ENCODE data around the gene B3GAT1.

DNA sequence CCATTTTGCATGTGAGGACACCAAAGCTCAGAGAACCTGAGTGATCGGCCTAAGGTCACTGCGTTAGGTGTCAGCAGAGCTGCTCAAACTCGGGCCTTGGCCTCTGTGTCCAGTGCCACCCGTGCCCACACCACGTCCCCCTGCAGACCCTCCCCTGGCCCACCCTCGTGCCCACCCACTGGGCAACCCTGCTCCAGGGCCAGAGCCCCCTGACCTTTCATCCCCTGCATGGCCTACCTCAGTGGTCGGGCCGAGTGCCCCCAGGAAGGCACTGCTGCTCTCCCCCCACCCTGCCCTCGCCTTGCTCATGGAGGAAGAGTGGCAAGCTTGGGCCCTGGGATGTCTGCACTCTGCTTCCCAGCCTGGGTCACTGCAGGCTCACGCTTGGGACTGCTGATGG, 17.7 kb downstream of the B3GAT1 start:
- TF ChIP-seq, protein P1, sequence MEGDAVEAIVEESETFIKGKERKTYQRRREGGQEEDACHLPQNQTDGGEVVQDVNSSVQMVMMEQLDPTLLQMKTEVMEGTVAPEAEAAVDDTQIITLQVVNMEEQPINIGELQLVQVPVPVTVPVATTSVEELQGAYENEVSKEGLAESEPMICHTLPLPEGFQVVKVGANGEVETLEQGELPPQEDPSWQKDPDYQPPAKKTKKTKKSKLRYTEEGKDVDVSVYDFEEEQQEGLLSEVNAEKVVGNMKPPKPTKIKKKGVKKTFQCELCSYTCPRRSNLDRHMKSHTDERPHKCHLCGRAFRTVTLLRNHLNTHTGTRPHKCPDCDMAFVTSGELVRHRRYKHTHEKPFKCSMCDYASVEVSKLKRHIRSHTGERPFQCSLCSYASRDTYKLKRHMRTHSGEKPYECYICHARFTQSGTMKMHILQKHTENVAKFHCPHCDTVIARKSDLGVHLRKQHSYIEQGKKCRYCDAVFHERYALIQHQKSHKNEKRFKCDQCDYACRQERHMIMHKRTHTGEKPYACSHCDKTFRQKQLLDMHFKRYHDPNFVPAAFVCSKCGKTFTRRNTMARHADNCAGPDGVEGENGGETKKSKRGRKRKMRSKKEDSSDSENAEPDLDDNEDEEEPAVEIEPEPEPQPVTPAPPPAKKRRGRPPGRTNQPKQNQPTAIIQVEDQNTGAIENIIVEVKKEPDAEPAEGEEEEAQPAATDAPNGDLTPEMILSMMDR (IDR thresholded peaks at IDR 0.05 in 2 of 3, conservative IDR thresholded peaks at IDR 0.05 in 1 of 3; ENCODE audit: borderline replicate concordance in 1 of 3, insufficient read depth in 1 of 3, low read depth in 2 of 3, low read length in 2 of 3), result no peak
- TF ChIP-seq POLR2A (IDR thresholded peaks at IDR 0.05; ENCODE audit: borderline replicate concordance, extremely low read depth, insufficient read depth, insufficient read length), result no peak
- TF ChIP-seq TCF7L2 (IDR thresholded peaks at IDR 0.05; ENCODE audit: borderline replicate concordance, extremely low read depth, insufficient read depth, insufficient read length), result no peak
- no peak for TF ChIP-seq ZFX (IDR thresholded peaks at IDR 0.05)
- TF ChIP-seq, protein P2, sequence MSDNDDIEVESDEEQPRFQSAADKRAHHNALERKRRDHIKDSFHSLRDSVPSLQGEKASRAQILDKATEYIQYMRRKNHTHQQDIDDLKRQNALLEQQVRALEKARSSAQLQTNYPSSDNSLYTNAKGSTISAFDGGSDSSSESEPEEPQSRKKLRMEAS (IDR thresholded peaks at IDR 0.05), result no peak
- TF ChIP-seq EZH2 (IDR thresholded peaks at IDR 0.05), result no peak
- no peak for TF ChIP-seq POLR2AphosphoS5 (IDR thresholded peaks at IDR 0.05; ENCODE audit: low read depth, low read length)
- no peak for TF ChIP-seq YY1 (IDR thresholded peaks at IDR 0.05; ENCODE audit: extremely low read depth, insufficient replicate concordance, low read depth, low read length)
- no peak for TF ChIP-seq ZNF274 (IDR thresholded peaks at IDR 0.05; ENCODE audit: low read depth, low read length)
- no peak for TF ChIP-seq JUND (IDR thresholded peaks at IDR 0.05)
- no peak for TF ChIP-seq CEBPB (IDR thresholded peaks at IDR 0.05; ENCODE audit: low read depth)
- TF ChIP-seq RAD21 (IDR thresholded peaks at IDR 0.05; ENCODE audit: low read depth), result no peak
- no peak for TF ChIP-seq SRF (IDR thresholded peaks at IDR 0.05; ENCODE audit: low read depth)

Measured in HCT116 (cell line).